GM23338 (cell line): ENCODE results near the gene PARVG. TPM values are rescaled to one million over a fixed set of nuclear protein-coding genes. Genes with fewer than 3 reads are reported as not detected.

Experiments
- ATAC-seq: fragments of 200-7000 bp; cut with Tn5 transposase; 3 replicates; pipeline ENCODE4 v1.9.1; 2020
- DNase-seq: peaks from one replicate; pipeline ENCODE4 v3.0.0-alpha.2; 2015; ENCODE audit warnings: low spot score
- H2AFZ ChIP-seq: fragments of 200-600 bp; sonication (generic); 2 replicates; pipeline ENCODE4 v1.8.0; 2016; ENCODE audit warnings: antibody characterized with exemption, mild to moderate bottlenecking, moderate library complexity
- H3F3A ChIP-seq: fragments of 200-600 bp; sonication (generic); replicated peaks from 2 replicates; pipeline ENCODE4 v1.8.0; 2017; ENCODE audit warnings: antibody characterized with exemption, mixed run types, low read depth
- H3K27ac ChIP-seq: fragments of 200-600 bp; sonication (generic); 2 replicates; pipeline ENCODE4 v1.6.1; 2016; ENCODE audit warnings: low read depth
- H3K27me3 ChIP-seq: fragments of 200-600 bp; sonication (generic); 2 replicates; pipeline ENCODE4 v1.8.0; 2016; ENCODE audit warnings: mild to moderate bottlenecking, mixed run types, moderate library complexity; ENCODE audit not compliant: insufficient read depth
- H3K36me3 ChIP-seq: fragments of 200-600 bp; sonication (generic); 2 replicates; pipeline ENCODE4 v1.8.0; 2016; ENCODE audit warnings: mild to moderate bottlenecking; ENCODE audit not compliant: insufficient read depth
- H3K4me1 ChIP-seq: fragments of 200-600 bp; sonication (generic); 2 replicates; pipeline ENCODE4 v1.8.0; 2016; ENCODE audit warnings: mild to moderate bottlenecking, moderate library complexity; ENCODE audit not compliant: insufficient read depth
- H3K4me2 ChIP-seq: fragments of 200-600 bp; sonication (generic); 2 replicates; pipeline ENCODE4 v1.7.1; 2017; ENCODE audit warnings: mixed run types
- H3K4me3 ChIP-seq: fragments of 200-600 bp; sonication (generic); 2 replicates; pipeline ENCODE4 v1.6.1; 2016; ENCODE audit warnings: mixed run types
- H3K79me2 ChIP-seq: fragments of 200-600 bp; sonication (generic); replicated peaks from 2 replicates; pipeline ENCODE4 v1.8.0; 2017; ENCODE audit warnings: mild to moderate bottlenecking; ENCODE audit not compliant: insufficient read depth
- H3K9me2 ChIP-seq: fragments of 200-600 bp; sonication (generic); 2 replicates; pipeline ENCODE4 v1.8.0; 2017; ENCODE audit not compliant: insufficient read depth
- H4K20me1 ChIP-seq: fragments of 200-600 bp; sonication (generic); replicated peaks from 2 replicates; pipeline ENCODE4 v1.8.0; 2017; ENCODE audit warnings: mild to moderate bottlenecking; ENCODE audit not compliant: insufficient read depth
- H3K27ac Mint-ChIP-seq: 2 replicates; pipeline ENCODE4 v1.8.0; 2020; ENCODE audit warnings: inconsistent platforms, mild to moderate bottlenecking, moderate library complexity, mixed read lengths
- H3K27me3 Mint-ChIP-seq: 3 replicates; pipeline ENCODE4 v1.8.0; 2022; ENCODE audit warnings: low read depth, mild to moderate bottlenecking, moderate library complexity, mixed read lengths, inconsistent platforms; ENCODE audit not compliant: insufficient read depth, poor library complexity
- H3K36me3 Mint-ChIP-seq: 3 replicates; pipeline ENCODE4 v1.8.0; 2021; ENCODE audit warnings: low read depth, mild to moderate bottlenecking, inconsistent platforms, moderate library complexity, mixed read lengths
- H3K4me1 Mint-ChIP-seq: 3 replicates; pipeline ENCODE4 v1.8.0; 2020; ENCODE audit warnings: mild to moderate bottlenecking, inconsistent platforms, mixed read lengths
- H3K4me3 Mint-ChIP-seq: 3 replicates; pipeline ENCODE4 v1.8.0; 2021; ENCODE audit warnings: moderate library complexity, mild to moderate bottlenecking, inconsistent platforms, mixed read lengths
- H3K9me3 Mint-ChIP-seq: 3 replicates; pipeline ENCODE4 v1.8.0; 2020; ENCODE audit warnings: moderate library complexity, mild to moderate bottlenecking, inconsistent platforms, mixed read lengths
- EZH2phosphoT487 ChIP-seq: fragments of 200-600 bp; sonication (generic); IDR thresholded peaks from one replicate; pipeline ENCODE4 v1.8.1; 2018; ENCODE audit warnings: antibody characterized with exemption; ENCODE audit not compliant: unreplicated experiment
- JUNB ChIP-seq: IDR thresholded peaks from one replicate; pipeline ENCODE4 v1.6.1; 2016; ENCODE audit warnings: antibody characterized with exemption; ENCODE audit not compliant: unreplicated experiment
- REST ChIP-seq: IDR thresholded peaks from one replicate; pipeline ENCODE4 v1.6.1; 2018; ENCODE audit warnings: antibody characterized with exemption; ENCODE audit not compliant: unreplicated experiment
- ZNF462 ChIP-seq: fragments of 250-450 bp; sonication (Bioruptor Pico); IDR thresholded peaks from 2 replicates; pipeline ENCODE4 v1.5.0; 2020; ENCODE audit warnings: mild to moderate bottlenecking, moderate library complexity
- polyA plus RNA-seq: library from polyadenylated mRNA; unstranded; fragments of >200 nt; fragmentation: Nextera tagmentation; extraction: Ambion mirVana; gene quantifications from 2 replicates; pipeline ENCODE4 v1.2.1, GENCODE V29; 2016
- total RNA-seq: library from RNA; depleted of rRNA; stranded (reverse); fragments of >200 nt; shearing (Covaris generic); gene quantifications from 2 replicates; pipeline ENCODE4 v1.2.3, GENCODE V29; 2014

The PARVG gene
- total and polyA plus RNA-seq, 2 experiments from 2014 or later, result 0.14 to 0.31 TPM

- TF ChIP-seq ZNF462 (CRISPR knock-in tag) (no peak), JUNB (no peak), EZH2phosphoT487 (no peak)
These were observed 34.0 kb downstream of the PARVG start (continued) for GRCh38 chr22:44214764-44215163.

GRCh38 chr22:44215287-44215686 is 34.6 kb downstream of the PARVG start:
- Histone ChIP-seq H3K79me2 (no peaks in the 10 kb centered on the region), H3K27ac (no peak overlapping the region), H3F3A (no peaks in the 10 kb centered on the region), H3K27me3 (no peaks in the 10 kb centered on the region), H4K20me1 (no peaks in the 10 kb centered on the region), H2AFZ (no peak overlapping the region), H3K9me2 (no peaks in the 10 kb centered on the region; the same call in 1 of the 2 replicates), H3K4me1 (no peaks in the 10 kb centered on the region), H3K4me2 (no peak overlapping the region), H3K36me3 (no peaks in the 10 kb centered on the region), H3K4me3 (no peak overlapping the region)
- Mint-ChIP-seq H3K27ac (no peak overlapping the region), H3K36me3 (no peaks in the 10 kb centered on the region), H3K27me3 (peaks cover 4% of the 10 kb centered on the region), H3K4me1 (no peaks in the 10 kb centered on the region), H3K4me3 (no peak overlapping the region), H3K9me3 (peaks cover 2% of the 10 kb centered on the region; the same call in 2 of the 3 replicates)
- DNase-seq, result no peak
- no peak for ATAC-seq
- TF ChIP-seq ZNF462 (CRISPR knock-in tag), result no peak
- no peak for TF ChIP-seq REST
